Hepatocyte (in vitro differentiated cells): Measurements from ENCODE around the gene CYFIP1. TPM values are rescaled to one million over a fixed set of nuclear protein-coding genes. Genes with fewer than 3 reads are reported as not detected.
A peak's percentile ranks its signal among the peaks of the same experiment; 100 is the strongest.

Source experiments
- DNase-seq: peaks from one replicate; pipeline ENCODE4 v3.0.0-alpha.2; 2016; ENCODE audit warnings: low spot score
- H2AFZ ChIP-seq: fragments of 200-600 bp; sonication (generic); 2 replicates; pipeline ENCODE4 v1.6.0; 2016; ENCODE audit warnings: antibody characterized with exemption, mild to moderate bottlenecking
- H3K27ac ChIP-seq: fragments of 200-600 bp; sonication (generic); 2 replicates; pipeline ENCODE4 v1.5.1; 2016; ENCODE audit warnings: mild to moderate bottlenecking
- H3K27me3 ChIP-seq: fragments of 200-600 bp; sonication (generic); 2 replicates; pipeline ENCODE4 v1.6.1; 2016
- H3K36me3 ChIP-seq: fragments of 200-600 bp; sonication (generic); replicated peaks from 2 replicates; pipeline ENCODE4 v1.5.1; 2016; ENCODE audit warnings: low read depth; ENCODE audit not compliant: insufficient read depth
- H3K4me1 ChIP-seq: fragments of 200-600 bp; sonication (generic); 2 replicates; pipeline ENCODE4 v1.5.1; 2016; ENCODE audit warnings: mild to moderate bottlenecking, moderate library complexity; ENCODE audit not compliant: insufficient read depth
- H3K4me2 ChIP-seq: fragments of 200-600 bp; sonication (generic); 2 replicates; pipeline ENCODE4 v1.6.0; 2016
- H3K4me3 ChIP-seq: fragments of 200-600 bp; sonication (generic); 2 replicates; pipeline ENCODE4 v1.5.1; 2016; ENCODE audit warnings: mild to moderate bottlenecking
- H3K79me2 ChIP-seq: fragments of 200-600 bp; sonication (generic); 2 replicates; pipeline ENCODE4 v1.6.0; 2017; ENCODE audit warnings: mild to moderate bottlenecking
- H3K9me2 ChIP-seq: fragments of 200-600 bp; sonication (generic); replicated peaks from 2 replicates; pipeline ENCODE4 v1.6.0; 2017; ENCODE audit warnings: mild to moderate bottlenecking; ENCODE audit not compliant: insufficient read depth
- H3K9me3 ChIP-seq: fragments of 200-600 bp; sonication (generic); 2 replicates; pipeline ENCODE4 v1.5.1; 2016; ENCODE audit warnings: low read depth, mild to moderate bottlenecking
- H4K20me1 ChIP-seq: fragments of 200-600 bp; sonication (generic); 2 replicates; pipeline ENCODE4 v1.6.0; 2016; ENCODE audit warnings: mild to moderate bottlenecking; ENCODE audit not compliant: insufficient read depth, poor library complexity, severe bottlenecking
- CTCF ChIP-seq: fragments of 200-600 bp; sonication (generic); IDR thresholded peaks from 2 replicates; pipeline ENCODE4 v1.5.1; 2016; ENCODE audit warnings: antibody characterized with exemption, mild to moderate bottlenecking; ENCODE audit not compliant: poor library complexity
- EZH2 ChIP-seq: fragments of 200-600 bp; sonication (generic); IDR thresholded peaks from 2 replicates; pipeline ENCODE4 v1.6.1; 2016; ENCODE audit warnings: antibody characterized with exemption, mild to moderate bottlenecking, borderline replicate concordance
- EZH2phosphoT487 ChIP-seq: fragments of 200-600 bp; sonication (generic); IDR thresholded peaks from one replicate; pipeline ENCODE4 v1.6.1; 2018; ENCODE audit warnings: antibody characterized with exemption, mild to moderate bottlenecking, low read depth, moderate library complexity; ENCODE audit not compliant: unreplicated experiment, severe bottlenecking
- WGBS: methylation state at CpG from one replicate; pipeline ENCODE4 v1.1.6; 2016; ENCODE audit warnings: low lambda C conversion rate; ENCODE audit errors: missing lambda C conversion rate; 5-methylcytosine and 5-hydroxymethylcytosine counted together
- polyA plus RNA-seq: library from polyadenylated mRNA; unstranded; fragments of >200 nt; fragmentation: Nextera tagmentation; extraction: Ambion mirVana; gene quantifications from 2 replicates; pipeline ENCODE4 v1.2.1, GENCODE V29; 2016
- total RNA-seq: library from RNA; depleted of rRNA; stranded (reverse); fragments of >200 nt; gene quantifications from 2 replicates; pipeline ENCODE4 v1.2.3, GENCODE V29; 2014

Gene CYFIP1
- total and polyA plus RNA-seq, 2 experiments from 2014 or later = 73.4 to 92.2 TPM

GRCh38 chr15:22979238-22980188 lies 655 bp downstream of the CYFIP1 start:
- H2AFZ ChIP-seq = peak overlapping the region; percentile 90
- no peaks in the 10 kb centered on the region for H3K36me3 ChIP-seq
- peaks cover 5% of the 10 kb centered on the region for H3K4me1 ChIP-seq
- H3K79me2 ChIP-seq = peaks cover 50% of the 10 kb centered on the region
- peak overlapping the region; percentile 83 for H3K4me2 ChIP-seq
- DNase-seq = peak; percentile 76
- no peaks in the 10 kb centered on the region for H3K9me3 ChIP-seq
- TF ChIP-seq EZH2phosphoT487 (no peak), EZH2 (no peak), CTCF (no peak)
- H3K27ac ChIP-seq = peak overlapping the region; percentile 96
- H3K4me3 ChIP-seq = peak overlapping the region; percentile 91
- no peaks in the 10 kb centered on the region for H3K27me3 ChIP-seq
- H3K9me2 ChIP-seq = no peaks in the 10 kb centered on the region
- H4K20me1 ChIP-seq = peaks cover 44% of the 10 kb centered on the region
- under 1% methylated on average over 60 of the region's 88 CpGs for WGBS

- Histone ChIP-seq H4K20me1 (peaks cover 51% of the 10 kb centered on the region), H3K27me3 (no peaks in the 10 kb centered on the region), H3K36me3 (no peaks in the 10 kb centered on the region), H3K79me2 (peaks cover 58% of the 10 kb centered on the region), H3K4me3 (peak overlapping the region; percentile 91), H3K9me3 (no peaks in the 10 kb centered on the region), H2AFZ (no peak overlapping the region), H3K4me1 (peaks cover 5% of the 10 kb centered on the region), H3K4me2 (peak overlapping the region; percentile 83), H3K27ac (no peak overlapping the region), H3K9me2 (no peaks in the 10 kb centered on the region)
- no peak for TF ChIP-seq EZH2
- no peak for TF ChIP-seq CTCF
- no peak for TF ChIP-seq EZH2phosphoT487
- 16% methylated on average over 22 of the region's 22 CpGs for WGBS
- DNase-seq = no peak
Observed at GRCh38 chr15:22978691-22979237, 1.4 kb downstream of the CYFIP1 start.

GRCh38 chr15:22974745-22975144 lies 5.4 kb downstream of the CYFIP1 start:
- no peak overlapping the region for H3K4me3 ChIP-seq
- peaks cover 96% of the 10 kb centered on the region for H3K79me2 ChIP-seq
- no peaks in the 10 kb centered on the region for H3K9me3 ChIP-seq
- no peaks in the 10 kb centered on the region for H3K36me3 ChIP-seq
- TF ChIP-seq EZH2phosphoT487 (no peak), EZH2 (no peak), CTCF (no peak)
- H3K9me2 ChIP-seq = no peaks in the 10 kb centered on the region
- DNase-seq = no peak
- H3K27ac ChIP-seq = no peak overlapping the region
- peaks cover 5% of the 10 kb centered on the region for H3K4me1 ChIP-seq
- H4K20me1 ChIP-seq = peaks cover 67% of the 10 kb centered on the region
- H3K27me3 ChIP-seq = no peaks in the 10 kb centered on the region
- H3K4me2 ChIP-seq = no peak overlapping the region
- no peak overlapping the region for H2AFZ ChIP-seq
- WGBS = 86% methylated on average over 4 of the region's 4 CpGs
